ENCODE measurements around the gene MTOR. TPM values are rescaled to one million over a fixed set of nuclear protein-coding genes. Genes with fewer than 3 reads are reported as not detected.

Gene MTOR
- total and polyA plus RNA-seq, 2 donors (not counting 3 experiments of a cell fraction or from before 2014, with no cell fraction given): 33.5 to 50.4 TPM

GRCh38 chr1:11229203-11229602 is 33.1 kb downstream of the MTOR start:
- no peaks in the 10 kb centered on the region for H3K27me3 ChIP-seq (ENCODE audit: control insufficient read depth in 2 of 2, insufficient read depth in 2 of 2, low read length in 2 of 2)
- FAIRE-seq (no peak), DNase-seq (ENCODE audit: low read depth, low spot score) (no peak)
- H3K36me3 ChIP-seq (ENCODE audit: control insufficient read depth in 2 of 2, extremely low read depth in 1 of 2, insufficient read depth in 2 of 2, low read length in 2 of 2): peaks cover 29 to 31% of the 10 kb centered on the region in 2 experiments
- no peak overlapping the region for H3K4me2 ChIP-seq (ENCODE audit: insufficient read depth, low read length)
- no peak overlapping the region for H3K9ac ChIP-seq (replicated peaks; ENCODE audit: extremely low read depth, insufficient read depth, low read length)
- H4K20me1 ChIP-seq (replicated peaks; ENCODE audit: control insufficient read depth, extremely low read depth, insufficient read depth, low read length): no peaks in the 10 kb centered on the region
- intact Hi-C loops (cut with micrococcal nuclease): no loop called here
- dilution Hi-C loops (cut with MboI; ENCODE audit: extremely low pct_ligation_motif_present, low sequenced_read_pairs): no loop called here
- ChIA-PET CTCF (interaction anchor here (1.1 kb wide), 1 partner anchor 192 kb away, joined by 3 read pairs; no protein-coding TSS in a partner anchor), POLR2A (no interaction called here)
- no peaks in the 10 kb centered on the region for H3K4me1 ChIP-seq (ENCODE audit: control insufficient read depth, extremely low read depth, insufficient read depth, low read length)
- no peaks in the 10 kb centered on the region for H3K9me1 ChIP-seq (replicated peaks; ENCODE audit: control insufficient read depth, extremely low read depth, insufficient read depth, low read length)
- H3K27ac ChIP-seq (ENCODE audit: insufficient read depth, low read depth, low read length): no peak overlapping the region
- H3K4me3 ChIP-seq (replicated peaks in 1 of 3; ENCODE audit: insufficient read depth in 1 of 3, low read depth in 1 of 3, low read length in 3 of 3): no peak overlapping the region
- no peaks in the 10 kb centered on the region for H3K9me3 ChIP-seq (replicated peaks; ENCODE audit: control insufficient read depth, insufficient read depth, low read length)
- H2AFZ ChIP-seq (ENCODE audit: low read depth, low read length): no peak overlapping the region
- no TSS peak for BruUV-seq (replicated peaks)
- TF ChIP-seq JUN (IDR thresholded peaks at IDR 0.05; ENCODE audit: borderline replicate concordance, insufficient read depth, insufficient read length, low read depth) (no peak), CTCF (IDR thresholded peaks at IDR 0.05; ENCODE audit: extremely low read depth in 1 of 2, insufficient read depth in 1 of 2, low read depth in 1 of 2, low read length in 2 of 2) (no peak), GATA2 (IDR thresholded peaks at IDR 0.05; ENCODE audit: insufficient read depth, insufficient read length, low read depth, low read length) (no peak)
- H3K79me2 ChIP-seq (ENCODE audit: control insufficient read depth, insufficient read depth, low read length): no peaks in the 10 kb centered on the region

All from endothelial cell of umbilical vein (primary cell).